MM.1S (cell line): ENCODE data around the gene SORL1-AS1.

Experiments
- DNase-seq: peaks from one replicate; pipeline ENCODE4 v3.0.0-alpha.2; 2015
- H2AFZ ChIP-seq: fragments of 300-600 bp; sonication (generic); 2 replicates; pipeline ENCODE4 v1.6.0; 2016; ENCODE audit warnings: antibody characterized with exemption, low read length
- H3F3A ChIP-seq: fragments of 300-600 bp; sonication (generic); 2 replicates; pipeline ENCODE4 v1.6.1; 2016; ENCODE audit warnings: mild to moderate bottlenecking, antibody characterized with exemption, low read length, moderate library complexity, mixed read lengths; ENCODE audit not compliant: insufficient read depth
- H3K27ac ChIP-seq: fragments of 300-600 bp; sonication (generic); 2 replicates; pipeline ENCODE4 v1.5.1; 2016; ENCODE audit warnings: mild to moderate bottlenecking, low read length
- H3K27me3 ChIP-seq: fragments of 300-600 bp; sonication (generic); replicated peaks from 2 replicates; pipeline ENCODE4 v1.6.0; 2016; ENCODE audit warnings: low read length; ENCODE audit not compliant: insufficient read depth
- H3K36me3 ChIP-seq: fragments of 300-600 bp; sonication (generic); replicated peaks from 2 replicates; pipeline ENCODE4 v1.6.1; 2016; ENCODE audit warnings: mild to moderate bottlenecking, low read length, mixed read lengths; ENCODE audit not compliant: insufficient read depth
- H3K4me1 ChIP-seq: fragments of 300-600 bp; sonication (generic); 2 replicates; pipeline ENCODE4 v1.6.1; 2016; ENCODE audit warnings: low read length, mixed read lengths
- H3K4me2 ChIP-seq: fragments of 300-600 bp; sonication (generic); 2 replicates; pipeline ENCODE4 v1.6.0; 2016; ENCODE audit warnings: low read depth, low read length
- H3K4me3 ChIP-seq: fragments of 300-600 bp; sonication (generic); 2 replicates; pipeline ENCODE4 v1.5.1; 2016; ENCODE audit warnings: low read length, mixed read lengths
- H3K79me2 ChIP-seq: fragments of 300-600 bp; sonication (generic); 2 replicates; pipeline ENCODE4 v1.6.1; 2016; ENCODE audit warnings: mixed run types, low read length, mixed read lengths
- H3K9ac ChIP-seq: fragments of 300-600 bp; sonication (generic); 2 replicates; pipeline ENCODE4 v1.6.1; 2016; ENCODE audit warnings: low read length, mixed read lengths
- H3K9me2 ChIP-seq: fragments of 300-600 bp; sonication (generic); replicated peaks from 2 replicates; pipeline ENCODE4 v1.6.1; 2016; ENCODE audit warnings: mild to moderate bottlenecking, low read length, mixed read lengths; ENCODE audit not compliant: insufficient read depth
- H3K9me3 ChIP-seq: fragments of 300-600 bp; sonication (generic); replicated peaks from 2 replicates; pipeline ENCODE4 v1.6.1; 2016; ENCODE audit warnings: mild to moderate bottlenecking, low read length, mixed read lengths; ENCODE audit not compliant: insufficient read depth
- H4K20me1 ChIP-seq: fragments of 300-600 bp; sonication (generic); 2 replicates; pipeline ENCODE4 v1.6.1; 2016; ENCODE audit warnings: mild to moderate bottlenecking, low read length, moderate library complexity, mixed read lengths; ENCODE audit not compliant: insufficient read depth
- EZH2 ChIP-seq: fragments of 300-600 bp; sonication (generic); optimal IDR thresholded peaks from 2 replicates; pipeline ENCODE3; 2017; ENCODE audit warnings: low read depth, mild to moderate bottlenecking, antibody characterized with exemption, low read length, mixed read lengths
- EZH2phosphoT487 ChIP-seq: fragments of 300-600 bp; sonication (generic); IDR thresholded peaks from 2 replicates; pipeline ENCODE4 v1.6.1; 2018; ENCODE audit warnings: antibody characterized with exemption, low read length
- TF ChIP-seq, protein P1 (sequence below): fragments of 300-600 bp; sonication (generic); IDR thresholded peaks from 2 replicates; pipeline ENCODE4 v1.5.1; 2016; ENCODE audit warnings: antibody characterized with exemption, low read length, mixed read lengths

SORL1-AS1 gene

DNA sequence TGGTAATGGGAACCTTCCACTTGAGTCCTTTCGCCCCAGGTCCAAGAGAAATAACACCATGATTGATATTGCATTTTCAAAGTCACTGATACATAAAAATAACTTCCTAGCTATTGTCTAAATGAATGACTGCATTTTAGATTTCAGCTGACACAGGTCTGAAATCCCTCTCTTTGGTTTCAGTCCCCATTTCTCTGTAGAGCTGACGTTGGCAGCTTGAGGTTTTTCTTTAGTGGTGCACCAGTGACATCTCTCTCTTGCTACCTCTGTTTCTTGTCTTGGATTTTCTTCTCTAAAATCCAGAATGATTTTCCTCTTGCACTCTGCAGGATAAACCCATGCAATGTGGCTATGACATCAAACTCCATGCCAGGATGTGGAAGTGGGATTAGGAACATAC, 32.4 kb downstream of the SORL1-AS1 start:
- no peaks in the 10 kb centered on the region for H3K9me3 ChIP-seq
- no peak overlapping the region for H3K4me3 ChIP-seq
- peak overlapping the region; percentile 19; the same call in 1 of the 2 replicates for H3K4me2 ChIP-seq
- H3K4me1 ChIP-seq = peaks cover 17% of the 10 kb centered on the region
- DNase-seq = peak; percentile 69
- peaks cover 10% of the 10 kb centered on the region; the same call in 1 of the 2 replicates for H3F3A ChIP-seq
- H3K79me2 ChIP-seq = no peaks in the 10 kb centered on the region
- no peak overlapping the region for H3K9ac ChIP-seq
- H3K9me2 ChIP-seq = no peaks in the 10 kb centered on the region
- no peaks in the 10 kb centered on the region for H3K36me3 ChIP-seq
- TF ChIP-seq, protein P1, sequence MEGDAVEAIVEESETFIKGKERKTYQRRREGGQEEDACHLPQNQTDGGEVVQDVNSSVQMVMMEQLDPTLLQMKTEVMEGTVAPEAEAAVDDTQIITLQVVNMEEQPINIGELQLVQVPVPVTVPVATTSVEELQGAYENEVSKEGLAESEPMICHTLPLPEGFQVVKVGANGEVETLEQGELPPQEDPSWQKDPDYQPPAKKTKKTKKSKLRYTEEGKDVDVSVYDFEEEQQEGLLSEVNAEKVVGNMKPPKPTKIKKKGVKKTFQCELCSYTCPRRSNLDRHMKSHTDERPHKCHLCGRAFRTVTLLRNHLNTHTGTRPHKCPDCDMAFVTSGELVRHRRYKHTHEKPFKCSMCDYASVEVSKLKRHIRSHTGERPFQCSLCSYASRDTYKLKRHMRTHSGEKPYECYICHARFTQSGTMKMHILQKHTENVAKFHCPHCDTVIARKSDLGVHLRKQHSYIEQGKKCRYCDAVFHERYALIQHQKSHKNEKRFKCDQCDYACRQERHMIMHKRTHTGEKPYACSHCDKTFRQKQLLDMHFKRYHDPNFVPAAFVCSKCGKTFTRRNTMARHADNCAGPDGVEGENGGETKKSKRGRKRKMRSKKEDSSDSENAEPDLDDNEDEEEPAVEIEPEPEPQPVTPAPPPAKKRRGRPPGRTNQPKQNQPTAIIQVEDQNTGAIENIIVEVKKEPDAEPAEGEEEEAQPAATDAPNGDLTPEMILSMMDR = no peak
- TF ChIP-seq EZH2 (no peak), EZH2phosphoT487 (no peak)
- H2AFZ ChIP-seq = no peak overlapping the region
- no peaks in the 10 kb centered on the region for H4K20me1 ChIP-seq
- H3K27me3 ChIP-seq = no peaks in the 10 kb centered on the region
- peak overlapping the region; percentile 17; the same call in 1 of the 2 replicates for H3K27ac ChIP-seq

DNA sequence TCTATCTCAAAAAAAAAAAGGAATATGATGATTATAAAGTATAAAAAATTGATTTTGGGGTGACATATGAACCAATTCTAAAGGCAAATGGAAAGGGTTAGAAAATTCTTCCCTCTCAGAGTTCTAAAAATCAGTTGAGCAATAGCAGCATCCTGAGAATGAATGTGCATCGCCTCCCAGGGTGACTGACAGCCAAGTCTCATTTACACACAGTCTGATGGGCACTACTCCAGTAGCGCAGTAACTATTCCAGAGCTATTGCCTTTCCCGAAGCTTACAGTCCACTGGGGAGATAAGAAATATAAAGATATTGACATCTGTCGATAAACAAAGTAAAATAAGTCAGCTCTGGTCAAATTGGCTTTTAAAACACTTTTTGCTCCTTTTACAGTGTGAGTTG, 32.9 kb downstream of the SORL1-AS1 start:
- Histone ChIP-seq H3K27ac (peak overlapping the region; percentile 17; the same call in 1 of the 2 replicates), H3K9me2 (no peaks in the 10 kb centered on the region), H3K36me3 (no peaks in the 10 kb centered on the region), H3K79me2 (no peaks in the 10 kb centered on the region), H3F3A (peaks cover 10% of the 10 kb centered on the region; the same call in 1 of the 2 replicates), H3K4me1 (peaks cover 17% of the 10 kb centered on the region), H3K9me3 (no peaks in the 10 kb centered on the region), H3K4me2 (peak overlapping the region; percentile 19; the same call in 1 of the 2 replicates), H2AFZ (no peak overlapping the region), H4K20me1 (no peaks in the 10 kb centered on the region), H3K9ac (no peak overlapping the region), H3K4me3 (no peak overlapping the region), H3K27me3 (no peaks in the 10 kb centered on the region)
- TF ChIP-seq EZH2phosphoT487 = no peak
- TF ChIP-seq EZH2 = no peak
- TF ChIP-seq, protein P1 = no peak
- DNase-seq = no peak

DNA sequence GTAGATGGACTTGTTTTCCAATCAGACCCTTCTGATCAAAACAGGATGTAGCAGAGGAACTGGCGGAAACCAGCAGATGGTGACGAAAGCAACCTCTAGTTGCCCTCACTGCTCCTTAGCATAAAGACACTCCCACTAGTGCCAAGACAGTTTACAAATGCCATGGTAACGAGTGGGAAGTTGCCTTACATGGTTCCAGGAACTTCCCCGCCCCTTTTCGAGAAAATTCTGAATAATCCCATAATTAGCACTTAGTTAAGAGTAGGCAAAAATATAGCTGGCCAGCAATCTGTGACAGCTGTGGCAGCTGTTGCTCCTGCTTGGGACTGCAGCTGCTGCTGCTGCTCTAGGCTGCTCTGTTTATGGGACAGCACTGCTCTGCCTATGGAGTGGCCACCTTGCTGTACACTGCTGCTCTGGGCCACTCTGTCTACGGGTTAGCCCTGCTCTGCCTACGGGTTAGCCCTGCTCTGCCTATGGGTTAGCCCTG, 34.1 kb downstream of the SORL1-AS1 start:
- Histone ChIP-seq H2AFZ (no peak overlapping the region), H3K9ac (no peak overlapping the region)
- no peak for DNase-seq

More for the DNA sequence above, 34.1 kb downstream of the SORL1-AS1 start:
- no peaks in the 10 kb centered on the region for H3K36me3 ChIP-seq
- H3K27me3 ChIP-seq = no peaks in the 10 kb centered on the region
- peaks cover 10% of the 10 kb centered on the region; the same call in 1 of the 2 replicates for H3F3A ChIP-seq
- no peaks in the 10 kb centered on the region for H4K20me1 ChIP-seq
- H3K9me2 ChIP-seq = no peaks in the 10 kb centered on the region
- no peaks in the 10 kb centered on the region for H3K79me2 ChIP-seq
- H3K4me2 ChIP-seq = no peak overlapping the region
- H3K9me3 ChIP-seq = no peaks in the 10 kb centered on the region
- H3K27ac ChIP-seq = no peak overlapping the region
- no peak overlapping the region for H3K4me3 ChIP-seq
- H3K4me1 ChIP-seq = peaks cover 17% of the 10 kb centered on the region
- TF ChIP-seq EZH2phosphoT487 (no peak), EZH2 (no peak)
- TF ChIP-seq, protein P1 = no peak
